NOMO-1 (cell line): ENCODE measurements around the gene NPIPB8.
"Not testable (repeated sequence)": the region's sequence is repeated elsewhere in the genome, so short reads cannot be mapped to it uniquely, and the experiment has no call there.

Experiments
- DNase-seq, 2 experiments: peaks; one replicate each; lab custom pipeline; 2025; ENCODE audit not compliant: unreplicated experiment in 2 of 2; lab: John Stamatoyannopoulos, UW

Gene NPIPB8

GRCh38 chr16:28637765-28638164, at the start of gene NPIPB8:
Gene NPIPB8 (plus strand): TSS chr16:28638065. CDS start chr16:28638361, 296 bp downstream.
- DNase-seq: not testable (repeated sequence)

- no peak for DNase-seq
Measured at GRCh38 chr16:28589069-28589468, 48.8 kb upstream of the NPIPB8 start.

DNA sequence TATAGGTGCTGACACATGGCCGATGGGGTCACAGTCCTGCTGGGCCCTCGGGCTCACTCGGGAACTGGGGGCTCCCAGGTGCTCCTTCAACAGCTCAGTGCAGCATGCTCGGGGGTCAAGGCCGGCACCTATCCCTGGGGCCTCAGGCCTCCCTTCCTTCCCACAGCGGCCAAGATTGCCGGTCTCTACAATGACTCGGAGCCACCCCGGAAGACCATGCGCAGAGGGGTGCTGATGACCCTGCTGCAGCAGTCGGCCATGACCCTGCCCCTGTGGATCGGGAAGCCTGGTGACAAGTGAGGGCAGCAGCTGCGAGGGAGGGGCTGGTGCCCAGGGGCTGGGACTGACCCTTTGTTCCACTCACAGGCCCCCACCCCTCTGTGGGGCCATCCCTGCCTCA, 47.9 kb upstream of the NPIPB8 start:
- DNase-seq: no peak

GRCh38 chr16:28590384-28591340, 47.2 kb upstream of the NPIPB8 start:
- no peak for DNase-seq

DNA sequence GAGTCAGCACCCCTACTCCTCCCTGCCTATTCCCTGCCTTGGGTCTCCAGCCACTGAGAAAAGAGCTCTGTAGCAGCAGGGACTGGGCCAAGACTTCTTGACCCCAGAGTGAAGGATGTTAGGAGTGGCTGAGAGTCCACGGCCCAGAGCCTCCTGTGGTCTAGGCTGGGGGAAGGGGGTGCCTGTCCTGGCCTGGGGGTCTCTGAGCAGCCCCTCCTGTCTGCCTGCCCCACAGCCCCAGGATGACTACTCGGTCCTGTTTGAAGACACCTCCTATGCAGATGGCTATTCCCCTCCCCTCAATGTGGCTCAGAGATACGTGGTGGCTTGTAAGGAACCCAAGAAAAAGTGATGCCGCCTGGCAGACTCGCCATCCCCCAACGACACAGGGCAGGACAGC, 46.5 kb upstream of the NPIPB8 start:
- DNase-seq: no peak

- no peak for DNase-seq
Measured at GRCh38 chr16:28592511-28592910, 45.4 kb upstream of the NPIPB8 start.

DNA sequence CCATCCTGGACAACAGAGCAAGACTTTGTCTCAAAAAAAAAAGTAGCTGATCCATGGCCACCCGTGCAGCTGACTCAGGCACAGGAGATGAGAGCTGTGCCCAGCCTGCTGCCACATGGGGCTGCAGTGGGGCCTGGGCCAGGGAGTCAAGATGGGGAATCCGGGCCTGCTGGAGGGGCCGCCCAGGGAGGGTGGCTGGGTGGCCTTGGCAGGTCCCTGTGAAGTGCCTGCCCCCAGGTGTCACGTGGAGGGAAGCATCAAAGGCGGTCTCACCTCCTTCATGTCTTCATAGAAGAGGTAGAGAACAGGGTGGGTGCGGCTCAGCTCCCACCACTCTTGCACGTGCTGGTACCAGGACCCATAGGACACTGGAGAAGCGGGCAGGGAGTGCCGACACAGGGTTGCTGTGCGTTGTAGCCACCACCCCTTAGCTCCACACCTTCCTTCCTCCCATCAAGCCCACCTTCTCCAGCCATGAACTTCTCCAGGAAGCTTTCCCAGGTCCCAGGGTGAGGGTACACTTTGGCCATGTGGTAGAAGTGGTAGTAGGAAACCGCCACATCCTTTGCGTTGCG, 44.8 kb upstream of the NPIPB8 start:
- DNase-seq: no peak

GRCh38 chr16:28595451-28595850, 42.4 kb upstream of the NPIPB8 start:
- DNase-seq: not testable (repeated sequence)

- DNase-seq: no peak
Measured at GRCh38 chr16:28596115-28596630, 41.7 kb upstream of the NPIPB8 start.

DNA sequence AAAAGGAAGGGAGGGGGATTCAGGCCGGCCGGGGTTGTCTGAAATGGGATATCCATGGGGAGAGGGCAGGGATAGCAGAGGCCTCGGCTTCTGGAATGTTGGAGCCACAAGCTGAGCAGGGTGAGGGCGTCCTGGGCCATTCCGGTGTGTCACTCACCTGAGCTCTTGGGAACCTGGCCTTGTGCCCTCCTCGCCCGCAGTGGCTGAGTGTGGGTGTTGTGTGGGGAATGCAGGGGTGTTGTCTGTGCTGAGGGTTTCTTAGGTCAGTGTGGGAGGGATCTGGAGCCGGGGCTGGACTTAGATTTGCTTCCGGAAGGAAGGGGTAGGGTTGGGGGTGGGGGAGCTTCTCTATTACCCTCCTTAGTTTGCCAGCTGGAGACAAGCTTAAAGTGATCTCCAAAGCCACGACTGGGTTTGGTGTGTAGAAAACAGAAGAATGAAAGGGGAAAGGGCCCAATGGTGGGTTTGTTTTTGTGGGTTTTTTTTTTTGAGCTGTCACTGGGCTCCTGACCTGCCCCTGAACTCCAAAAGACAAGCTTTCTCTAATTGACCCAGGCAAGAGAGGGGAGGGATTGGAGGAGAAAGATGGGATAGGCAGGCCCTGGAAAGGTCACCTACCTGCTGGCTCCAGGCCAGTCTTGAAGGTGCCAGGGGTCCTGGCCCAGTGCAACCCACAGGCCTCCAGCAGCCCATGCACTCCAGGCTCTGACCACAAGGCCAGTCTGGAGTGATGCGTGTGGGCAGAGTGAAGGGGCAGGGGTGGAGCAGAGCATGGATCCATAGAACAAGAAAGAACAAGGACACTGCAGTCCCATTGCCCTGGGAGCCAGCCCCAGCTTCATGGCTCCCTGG, 40.8 kb upstream of the NPIPB8 start, which contains the start of gene SULT1A2:
SULT1A2 (minus strand) TSS at position 211 of the 852 bp plus-strand sequence. CDS start 1,120 bp downstream, outside the sequence.
- DNase-seq: no peak

- DNase-seq: peak; percentile 47 to 52
Measured at GRCh38 chr16:28597692-28598261, 40.1 kb upstream of the NPIPB8 start.

DNA sequence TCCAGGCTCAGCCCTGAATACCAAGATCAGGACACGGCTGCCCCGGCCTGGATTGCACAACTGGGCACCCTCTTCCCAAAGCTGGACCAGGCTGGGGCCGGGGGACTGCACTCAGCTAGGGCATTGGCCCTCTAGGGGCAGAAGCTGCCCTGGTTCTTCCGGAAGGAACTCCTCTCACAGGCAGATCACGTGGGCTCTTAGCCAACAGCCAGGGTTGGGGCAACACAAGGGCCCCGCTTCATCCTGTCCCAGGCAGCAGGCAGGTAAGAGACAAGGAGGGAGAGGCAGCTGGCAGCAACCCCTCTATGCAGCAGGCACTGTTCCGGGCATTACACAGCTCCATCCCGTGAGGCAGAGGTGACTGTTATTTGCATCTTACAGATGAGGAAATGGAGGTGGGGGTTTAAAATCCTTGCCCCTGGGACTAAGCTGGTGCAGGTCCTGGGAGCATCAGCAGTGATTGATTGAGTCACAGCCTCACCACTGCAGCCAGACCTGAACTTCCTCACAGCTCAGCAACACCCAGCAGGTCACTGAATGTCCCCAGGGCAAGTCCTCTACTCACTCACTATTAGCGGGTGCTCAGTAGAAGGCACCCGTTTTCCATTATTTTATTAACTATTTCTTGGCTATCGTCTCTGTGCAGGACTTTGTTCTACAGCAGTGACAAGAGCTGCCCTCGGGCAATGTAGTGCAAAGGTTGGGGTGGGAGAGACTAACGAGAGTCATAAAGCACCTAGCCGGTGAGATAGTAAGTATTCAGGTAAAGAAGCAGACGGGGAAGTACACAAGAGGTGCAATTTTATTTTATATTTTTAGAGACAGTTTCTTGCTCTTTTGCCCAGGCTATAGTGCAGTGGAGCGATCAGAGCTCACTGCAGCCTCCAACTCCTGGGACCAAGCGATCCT, 38.2 kb upstream of the NPIPB8 start:
- DNase-seq: not testable (repeated sequence)

GRCh38 chr16:28600965-28601364, 36.9 kb upstream of the NPIPB8 start:
- DNase-seq: not testable (repeated sequence)

- DNase-seq: not testable (repeated sequence)
Measured at GRCh38 chr16:28601589-28601988, 36.3 kb upstream of the NPIPB8 start.

GRCh38 chr16:28602062-28602461, 35.8 kb upstream of the NPIPB8 start:
- not testable (repeated sequence) for DNase-seq

DNA sequence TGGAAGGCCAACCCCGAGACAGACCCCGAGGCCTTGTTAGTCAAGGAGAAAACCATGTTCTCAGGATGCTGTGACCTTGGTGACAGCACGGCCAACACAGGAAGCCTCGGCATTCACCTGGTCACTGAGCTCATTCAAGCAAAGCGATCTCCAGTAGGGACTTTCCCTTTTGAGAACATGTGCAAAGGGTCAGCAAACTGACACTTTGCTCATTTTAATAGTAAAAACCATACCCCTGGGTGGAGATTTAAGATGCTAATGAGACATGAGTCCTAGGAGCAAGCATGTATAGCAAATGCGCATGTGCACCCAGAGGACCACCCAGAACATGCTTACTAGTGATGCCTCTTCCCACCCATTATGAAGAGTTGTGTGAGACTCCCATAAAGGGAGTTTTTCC, 35.3 kb upstream of the NPIPB8 start:
- DNase-seq: no peak

GRCh38 chr16:28603381-28604185, 34.3 kb upstream of the NPIPB8 start:
- DNase-seq: no peak

GRCh38 chr16:28604186-28604565, 33.7 kb upstream of the NPIPB8 start:
- DNase-seq: no peak
